CD4-positive, alpha-beta memory T cell (primary cell): ENCODE results near the gene SHROOM3. TPM values are rescaled to one million over a fixed set of nuclear protein-coding genes. Genes with fewer than 3 reads are reported as not detected.

Source experiments
- CTCF ChIA-PET: fragments of 350-600 bp; sonication (Branson Sonifier 250); formaldehyde crosslinking; loops from one replicate; lab custom pipeline; 2021; ENCODE audit warnings: inconsistent platforms; ENCODE audit not compliant: partially characterized antibody; lab: Charles Lee
- POLR2A ChIA-PET: fragments of 350-600 bp; sonication (Branson Sonifier 250); formaldehyde crosslinking; loops from one replicate; lab custom pipeline; 2021; ENCODE audit not compliant: partially characterized antibody; lab: Charles Lee
- DNase-seq, 5 donors: peaks; one replicate each; pipeline versions ENCODE4 v3.0.0 to v3.0.0-alpha.2; 2020 to 2022; ENCODE audit warnings: mixed read lengths in 1 of 5
- H3K27ac ChIP-seq: one replicate; pipeline ENCODE4 v1.7.0; 2013; ENCODE audit warnings: low read depth, low read length
- H3K27me3 ChIP-seq: 2 replicates; pipeline ENCODE4 v1.7.0; 2013; ENCODE audit warnings: mild to moderate bottlenecking, low read length, moderate library complexity; ENCODE audit not compliant: insufficient read depth
- H3K36me3 ChIP-seq: 2 replicates; pipeline ENCODE4 v1.7.0; 2013; ENCODE audit warnings: mild to moderate bottlenecking, low read length, moderate library complexity; ENCODE audit not compliant: insufficient read depth
- H3K4me1 ChIP-seq: 2 replicates; pipeline ENCODE4 v1.7.0; 2013; ENCODE audit warnings: mild to moderate bottlenecking, low read length, moderate library complexity; ENCODE audit not compliant: insufficient read depth
- H3K4me3 ChIP-seq, 2 donors: one replicate each; pipeline ENCODE4 v1.7.0; 2013; ENCODE audit warnings: low read length in 2 of 2, mild to moderate bottlenecking in 1 of 2
- H3K9me3 ChIP-seq, 2 donors: one replicate each; pipeline ENCODE4 v1.7.0; 2013; ENCODE audit warnings: low read length in 2 of 2, control low read depth in 1 of 2; ENCODE audit not compliant: control insufficient read depth in 1 of 2
- H3K27ac Mint-ChIP-seq, 7 donors: one replicate each; pipeline ENCODE4 v1.8.0; 2020 to 2021; ENCODE audit warnings: mixed read lengths in 7 of 7, mild to moderate bottlenecking in 6 of 7, inconsistent platforms in 3 of 7, moderate library complexity in 3 of 7
- H3K27me3 Mint-ChIP-seq, 2 donors: one replicate each; pipeline ENCODE4 v1.8.0; 2020 to 2021; ENCODE audit warnings: mixed read lengths in 2 of 2
- H3K36me3 Mint-ChIP-seq, 2 donors: one replicate each; pipeline ENCODE4 v1.8.0; 2020 to 2021; ENCODE audit warnings: mixed read lengths in 2 of 2, inconsistent platforms in 1 of 2, mild to moderate bottlenecking in 1 of 2
- H3K4me1 Mint-ChIP-seq, 4 donors: one replicate each; pipeline ENCODE4 v1.8.0; 2020 to 2021; ENCODE audit warnings: mixed read lengths in 4 of 4, mild to moderate bottlenecking in 1 of 4
- H3K4me3 Mint-ChIP-seq, 8 donors: one replicate each; pipeline ENCODE4 v1.8.0; 2020 to 2021; ENCODE audit warnings: mixed read lengths in 8 of 8, mild to moderate bottlenecking in 7 of 8, moderate library complexity in 6 of 8, inconsistent platforms in 3 of 8
- H3K9me3 Mint-ChIP-seq, 8 donors: one replicate each; pipeline ENCODE4 v1.8.0; 2020 to 2021; ENCODE audit warnings: mixed read lengths in 8 of 8, mild to moderate bottlenecking in 5 of 8, inconsistent platforms in 3 of 8, moderate library complexity in 1 of 8
- intact Hi-C: fragments of 100-400 bp; cut with micrococcal nuclease; formaldehyde crosslinking; loops from one replicate; pipeline ENCODE4 v1.15.1; 2023
- polyA plus RNA-seq, 2 donors: library from polyadenylated mRNA; unstranded; fragments of 300-500 nt; fragmentation: Illumina TruSeq; gene quantifications; one replicate each; pipeline ENCODE4 v1.2.3, GENCODE V29; 2021
- total RNA-seq, 2 experiments: library from RNA; stranded (reverse); gene quantifications; one replicate each; pipeline ENCODE4 v1.2.3, GENCODE V29; 2021

SHROOM3 gene
- total and polyA plus RNA-seq, 4 experiments from 2014 or later: not detected

GRCh38 chr4:76592460-76592859 lies 157.4 kb downstream of the SHROOM3 start:
- peaks cover 16 to 18% of the 10 kb centered on the region in 2 donors for H3K27me3 Mint-ChIP-seq
- no peaks in the 10 kb centered on the region for H3K27me3 ChIP-seq
- intact Hi-C loops: no loop called here
- no peaks in the 10 kb centered on the region for H3K36me3 Mint-ChIP-seq
- no peaks in the 10 kb centered on the region for H3K4me1 Mint-ChIP-seq
- H3K9me3 ChIP-seq: no peaks in the 10 kb centered on the region
- no peak overlapping the region for H3K4me3 Mint-ChIP-seq
- no peaks in the 10 kb centered on the region for H3K4me1 ChIP-seq
- DNase-seq: no peak
- CTCF ChIA-PET: no interaction called here
- no peaks in the 10 kb centered on the region for H3K36me3 ChIP-seq
- H3K27ac Mint-ChIP-seq: no peak overlapping the region
- POLR2A ChIA-PET: no interaction called here
- H3K9me3 Mint-ChIP-seq: no peaks in the 10 kb centered on the region
- no peak overlapping the region for H3K27ac ChIP-seq
- no peak overlapping the region for H3K4me3 ChIP-seq

DNA sequence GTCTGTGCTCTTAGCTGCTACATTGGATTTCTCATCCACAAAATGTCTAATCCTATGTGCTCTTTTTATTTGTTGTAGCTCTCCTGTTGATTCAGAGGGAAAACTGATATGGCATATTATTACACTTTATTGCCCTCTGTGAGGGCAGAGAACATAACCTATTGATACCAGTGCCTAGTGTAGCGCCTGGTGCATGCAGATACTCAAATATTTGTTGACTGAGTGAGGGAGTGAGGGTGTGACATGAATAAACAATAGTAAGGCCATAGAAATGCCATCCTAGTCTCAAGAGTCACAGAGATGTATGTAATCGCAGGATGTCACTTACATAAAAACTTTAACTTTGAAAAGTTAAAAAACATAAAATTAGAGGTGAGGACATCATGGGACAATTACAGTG lies 159.1 kb downstream of the SHROOM3 start:
- Histone ChIP-seq H3K36me3 (no peaks in the 10 kb centered on the region), H3K27ac (no peak overlapping the region), H3K27me3 (no peaks in the 10 kb centered on the region), H3K9me3 (no peaks in the 10 kb centered on the region), H3K4me3 (no peak overlapping the region), H3K4me1 (no peaks in the 10 kb centered on the region)
- no peak for DNase-seq
- no peak overlapping the region for H3K27ac Mint-ChIP-seq
- ChIA-PET CTCF (no interaction called here), POLR2A (no interaction called here)
- peaks cover 13 to 16% of the 10 kb centered on the region in 2 donors for H3K27me3 Mint-ChIP-seq
- no peak overlapping the region for H3K4me3 Mint-ChIP-seq
- intact Hi-C loops: no loop called here
- no peaks in the 10 kb centered on the region for H3K4me1 Mint-ChIP-seq
- no peaks in the 10 kb centered on the region for H3K36me3 Mint-ChIP-seq
- no peaks in the 10 kb centered on the region for H3K9me3 Mint-ChIP-seq

GRCh38 chr4:76595435-76595834 lies 160.4 kb downstream of the SHROOM3 start:
- Mint-ChIP-seq H3K36me3 (no peaks in the 10 kb centered on the region), H3K4me1 (no peaks in the 10 kb centered on the region), H3K27me3 (peaks cover 11 to 12% of the 10 kb centered on the region in 2 donors), H3K27ac (no peak overlapping the region), H3K4me3 (no peak overlapping the region), H3K9me3 (no peaks in the 10 kb centered on the region)
- H3K27me3 ChIP-seq: no peaks in the 10 kb centered on the region
- intact Hi-C loops: no loop called here
- no peak for DNase-seq
- H3K27ac ChIP-seq: no peak overlapping the region
- no peaks in the 10 kb centered on the region for H3K9me3 ChIP-seq
- CTCF ChIA-PET: no interaction called here
- POLR2A ChIA-PET: no interaction called here
- no peak overlapping the region for H3K4me3 ChIP-seq
- H3K4me1 ChIP-seq: no peaks in the 10 kb centered on the region
- no peaks in the 10 kb centered on the region for H3K36me3 ChIP-seq

GRCh38 chr4:76596713-76597112 lies 161.7 kb downstream of the SHROOM3 start:
- Mint-ChIP-seq H3K4me1 (no peaks in the 10 kb centered on the region), H3K27me3 (peaks cover 7% of the 10 kb centered on the region in 2 donors), H3K9me3 (no peaks in the 10 kb centered on the region), H3K36me3 (no peaks in the 10 kb centered on the region), H3K4me3 (no peak overlapping the region), H3K27ac (no peak overlapping the region)
- intact Hi-C loops: no loop called here
- Histone ChIP-seq H3K4me1 (no peaks in the 10 kb centered on the region), H3K27me3 (no peaks in the 10 kb centered on the region), H3K9me3 (no peaks in the 10 kb centered on the region), H3K4me3 (no peak overlapping the region), H3K36me3 (no peaks in the 10 kb centered on the region), H3K27ac (no peak overlapping the region)
- ChIA-PET CTCF (no interaction called here), POLR2A (no interaction called here)
- DNase-seq: no peak

- H3K27me3 Mint-ChIP-seq: peaks cover 3 to 6% of the 10 kb centered on the region in 2 donors
- POLR2A ChIA-PET: no interaction called here
Measured at GRCh38 chr4:76597423-76597979, 162.5 kb downstream of the SHROOM3 start.

DNA sequence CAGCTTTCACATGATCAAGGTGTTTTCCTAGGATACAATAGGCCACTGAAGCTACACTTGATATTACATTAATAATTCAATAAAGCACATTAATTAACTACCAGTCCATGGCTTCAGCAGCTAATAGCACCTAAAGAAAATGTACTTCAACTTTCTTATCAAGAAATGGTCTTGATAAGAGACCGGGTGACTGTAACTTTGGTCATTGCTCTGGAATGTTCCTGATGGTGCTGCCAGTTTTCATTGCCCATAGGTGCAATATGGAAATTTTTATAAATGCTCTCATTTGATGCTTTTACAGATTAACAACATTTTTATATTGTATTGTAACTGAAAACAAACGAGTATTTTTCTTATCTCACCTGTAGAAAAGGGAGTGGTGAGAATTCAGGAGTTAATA lies 165.4 kb downstream of the SHROOM3 start:
- Histone ChIP-seq H3K9me3 (no peaks in the 10 kb centered on the region), H3K4me3 (no peak overlapping the region), H3K4me1 (no peaks in the 10 kb centered on the region), H3K27ac (no peak overlapping the region), H3K27me3 (no peaks in the 10 kb centered on the region), H3K36me3 (no peaks in the 10 kb centered on the region)
- Mint-ChIP-seq H3K9me3 (no peaks in the 10 kb centered on the region), H3K27ac (no peak overlapping the region), H3K27me3 (peaks cover 0 to 8% of the 10 kb centered on the region in 2 donors), H3K4me1 (no peaks in the 10 kb centered on the region), H3K36me3 (no peaks in the 10 kb centered on the region), H3K4me3 (no peak overlapping the region)
- ChIA-PET CTCF (no interaction called here), POLR2A (no interaction called here)
- intact Hi-C loops: no loop called here
- DNase-seq: no peak

More at GRCh38 chr4:76597423-76597979, 162.5 kb downstream of the SHROOM3 start:
- H3K27ac Mint-ChIP-seq: no peak overlapping the region
- DNase-seq: no peak
- Histone ChIP-seq H3K36me3 (no peaks in the 10 kb centered on the region), H3K9me3 (no peaks in the 10 kb centered on the region), H3K4me3 (no peak overlapping the region), H3K27ac (no peak overlapping the region), H3K4me1 (no peaks in the 10 kb centered on the region), H3K27me3 (no peaks in the 10 kb centered on the region)
- no peaks in the 10 kb centered on the region for H3K4me1 Mint-ChIP-seq
- intact Hi-C loops: no loop called here
- CTCF ChIA-PET: no interaction called here
- H3K9me3 Mint-ChIP-seq: no peaks in the 10 kb centered on the region
- H3K36me3 Mint-ChIP-seq: no peaks in the 10 kb centered on the region
- no peak overlapping the region for H3K4me3 Mint-ChIP-seq

DNA sequence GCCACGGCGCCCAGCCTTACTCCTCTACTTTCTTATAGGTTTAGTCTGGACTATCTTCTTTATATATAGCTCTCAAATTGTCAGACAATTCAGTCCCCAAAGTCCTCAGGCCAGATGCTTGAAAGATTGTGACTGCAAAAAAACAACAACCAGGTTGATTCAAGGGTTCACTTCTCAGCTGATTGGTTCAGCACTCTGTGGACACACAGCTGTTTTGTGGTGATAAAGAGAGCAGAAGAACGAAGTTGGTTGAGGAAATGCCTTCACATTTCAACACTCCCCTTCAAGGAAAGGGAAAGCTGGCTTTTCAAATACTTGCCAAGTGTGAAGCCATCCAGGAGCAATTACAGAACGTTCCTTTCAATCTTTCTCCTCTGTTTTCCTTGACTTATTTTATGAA lies 166.8 kb downstream of the SHROOM3 start:
- no peaks in the 10 kb centered on the region for H3K9me3 ChIP-seq
- no peak overlapping the region for H3K27ac ChIP-seq
- CTCF ChIA-PET: no interaction called here
- Mint-ChIP-seq H3K27me3 (peaks cover 0 to 9% of the 10 kb centered on the region in 2 donors), H3K36me3 (no peaks in the 10 kb centered on the region), H3K9me3 (no peaks in the 10 kb centered on the region), H3K4me1 (no peaks in the 10 kb centered on the region), H3K4me3 (no peak overlapping the region), H3K27ac (no peak overlapping the region)
- H3K4me3 ChIP-seq: no peak overlapping the region
- no peaks in the 10 kb centered on the region for H3K4me1 ChIP-seq
- no peak for DNase-seq
- H3K27me3 ChIP-seq: no peaks in the 10 kb centered on the region
- intact Hi-C loops: no loop called here
- H3K36me3 ChIP-seq: no peaks in the 10 kb centered on the region
- POLR2A ChIA-PET: no interaction called here

DNA sequence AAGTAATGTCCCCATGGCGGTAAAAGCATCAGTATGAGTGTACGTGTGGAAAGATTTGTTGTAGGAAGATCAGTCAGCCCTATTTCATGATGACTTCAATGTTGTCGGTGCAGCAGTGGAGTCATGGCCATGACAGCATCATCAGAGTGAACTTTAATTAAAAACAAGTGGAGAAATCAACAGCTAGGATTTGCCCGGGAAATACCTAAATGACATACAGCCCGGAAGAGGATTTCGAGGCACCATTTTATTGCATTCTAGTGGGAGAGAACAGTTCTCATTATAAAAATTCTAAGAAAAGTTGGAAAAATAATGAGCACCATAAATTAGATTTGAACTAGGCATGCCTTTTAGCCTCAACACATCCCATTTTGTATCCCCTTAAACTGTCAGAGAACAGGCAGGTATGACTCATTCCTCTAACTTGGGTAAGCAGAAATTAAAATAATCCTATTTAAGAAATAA lies 170.1 kb downstream of the SHROOM3 start:
- intact Hi-C loops: no loop called here
- Mint-ChIP-seq H3K36me3 (no peaks in the 10 kb centered on the region), H3K27me3 (peaks cover 0 to 8% of the 10 kb centered on the region in 2 donors), H3K9me3 (no peaks in the 10 kb centered on the region), H3K4me3 (no peak overlapping the region), H3K4me1 (no peaks in the 10 kb centered on the region), H3K27ac (no peak overlapping the region)
- DNase-seq: no peak
- H3K9me3 ChIP-seq: no peaks in the 10 kb centered on the region
- H3K27me3 ChIP-seq: no peaks in the 10 kb centered on the region
- ChIA-PET CTCF (no interaction called here), POLR2A (no interaction called here)
- H3K4me1 ChIP-seq: no peaks in the 10 kb centered on the region
- no peak overlapping the region for H3K27ac ChIP-seq
- no peaks in the 10 kb centered on the region for H3K36me3 ChIP-seq
- no peak overlapping the region for H3K4me3 ChIP-seq
